ENCODE results near the gene CUL1.

DNA sequence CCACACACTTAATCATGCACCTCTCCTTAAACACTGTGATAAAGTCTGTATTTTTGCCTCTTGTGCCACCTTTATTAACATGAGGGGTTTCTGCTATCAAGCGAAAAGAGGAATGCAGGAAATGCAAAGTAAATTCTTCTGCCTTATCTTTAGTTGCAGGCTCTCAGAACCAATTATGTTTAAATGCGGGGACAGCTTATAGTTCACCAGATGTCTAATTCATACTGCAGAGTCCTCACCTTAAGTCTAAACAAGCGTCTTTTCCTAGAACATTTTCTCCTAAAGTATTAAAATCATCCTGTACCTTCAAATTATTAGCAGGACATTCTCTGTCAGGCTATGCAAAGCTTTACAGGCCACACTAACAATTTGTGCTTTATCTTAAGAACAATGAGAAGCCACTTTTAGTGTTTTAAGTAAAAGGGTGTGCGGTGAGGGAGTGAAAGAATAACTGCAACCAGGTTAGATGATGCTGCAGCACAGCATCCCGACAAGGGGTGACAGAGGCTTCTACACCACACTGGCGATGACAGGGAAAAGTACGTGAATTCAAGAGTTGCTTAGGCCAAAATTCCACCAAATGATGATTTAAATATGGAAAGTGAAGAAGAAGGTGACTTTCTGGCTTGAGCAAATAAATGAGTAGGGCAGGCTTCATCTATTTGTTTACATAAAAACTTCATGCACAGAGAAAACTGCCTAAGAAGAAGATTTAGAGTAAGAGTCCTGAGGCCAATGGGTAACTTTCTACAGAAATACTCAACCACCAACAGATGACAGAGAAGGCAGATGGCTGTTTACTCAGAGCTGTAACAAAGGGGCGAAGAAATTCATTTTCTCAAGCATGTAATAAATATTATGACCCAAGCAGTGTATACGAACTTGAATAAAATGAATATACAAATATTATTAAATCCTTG, 149.4 kb downstream of the CUL1 start:
- TF ChIP-seq, protein P1, sequence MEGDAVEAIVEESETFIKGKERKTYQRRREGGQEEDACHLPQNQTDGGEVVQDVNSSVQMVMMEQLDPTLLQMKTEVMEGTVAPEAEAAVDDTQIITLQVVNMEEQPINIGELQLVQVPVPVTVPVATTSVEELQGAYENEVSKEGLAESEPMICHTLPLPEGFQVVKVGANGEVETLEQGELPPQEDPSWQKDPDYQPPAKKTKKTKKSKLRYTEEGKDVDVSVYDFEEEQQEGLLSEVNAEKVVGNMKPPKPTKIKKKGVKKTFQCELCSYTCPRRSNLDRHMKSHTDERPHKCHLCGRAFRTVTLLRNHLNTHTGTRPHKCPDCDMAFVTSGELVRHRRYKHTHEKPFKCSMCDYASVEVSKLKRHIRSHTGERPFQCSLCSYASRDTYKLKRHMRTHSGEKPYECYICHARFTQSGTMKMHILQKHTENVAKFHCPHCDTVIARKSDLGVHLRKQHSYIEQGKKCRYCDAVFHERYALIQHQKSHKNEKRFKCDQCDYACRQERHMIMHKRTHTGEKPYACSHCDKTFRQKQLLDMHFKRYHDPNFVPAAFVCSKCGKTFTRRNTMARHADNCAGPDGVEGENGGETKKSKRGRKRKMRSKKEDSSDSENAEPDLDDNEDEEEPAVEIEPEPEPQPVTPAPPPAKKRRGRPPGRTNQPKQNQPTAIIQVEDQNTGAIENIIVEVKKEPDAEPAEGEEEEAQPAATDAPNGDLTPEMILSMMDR (conservative IDR thresholded peaks at IDR 0.05 in 1 of 2, IDR thresholded peaks at IDR 0.05 in 1 of 2; ENCODE audit: extremely low read depth in 1 of 2, insufficient read depth in 1 of 2, low read depth in 1 of 2, low read length in 2 of 2) = no peak
- no peak for TF ChIP-seq EZH2 (IDR thresholded peaks at IDR 0.05; ENCODE audit: borderline replicate concordance, low read length)
